Upper lobe of right lung (tissue), 1 donor: ENCODE data around the gene TAF12. TPM values are rescaled to one million over a fixed set of nuclear protein-coding genes. Genes with fewer than 3 reads are reported as not detected.
"Not testable (repeated sequence)": the region's sequence is repeated elsewhere in the genome, so short reads cannot be mapped to it uniquely, and the experiment has no call there.

Source experiments
- ATAC-seq: fragments of 200-7000 bp; cut with Tn5 transposase; one replicate; pipeline ENCODE4 v1.9.1; 2020; ENCODE audit warnings: mild to moderate bottlenecking, moderate library complexity
- DNase-seq: peaks from one replicate; pipeline ENCODE4 v3.0.0-alpha.2; 2020
- H3K27ac ChIP-seq: fragments of 200-600 bp; one replicate; pipeline ENCODE4 v1.8.0; 2022
- H3K27me3 ChIP-seq: fragments of 200-600 bp; one replicate; pipeline ENCODE4 v1.8.0; 2022; ENCODE audit warnings: mild to moderate bottlenecking
- H3K36me3 ChIP-seq: fragments of 200-600 bp; one replicate; pipeline ENCODE4 v1.8.0; 2022
- H3K4me1 ChIP-seq: fragments of 200-600 bp; one replicate; pipeline ENCODE4 v1.8.0; 2022
- H3K4me3 ChIP-seq: fragments of 200-600 bp; one replicate; pipeline ENCODE4 v1.8.0; 2022; ENCODE audit warnings: mild to moderate bottlenecking
- H3K9me3 ChIP-seq: fragments of 200-600 bp; one replicate; pipeline ENCODE4 v1.8.0; 2022
- CTCF ChIP-seq: fragments of 200-600 bp; IDR thresholded peaks from one replicate; pipeline ENCODE4 v1.8.0; 2022; ENCODE audit warnings: antibody characterized with exemption
- intact Hi-C: fragments of 100-400 bp; cut with DNase I; formaldehyde crosslinking; loops from one replicate; pipeline ENCODE4 v1.11.0; 2022
- long read RNA-seq: library from polyadenylated mRNA; unstranded; transcript quantifications from one replicate; pipeline ENCODE4 v2.0.0, GENCODE V29; 2021
- total RNA-seq: library from RNA; stranded (reverse); fragmentation: NEBNext Ultra II Directional; extraction: Animal tissue kit (Norgen Biotek cat#: 25700); gene quantifications from one replicate; pipeline ENCODE4 v1.2.1, GENCODE V29; 2021
- donor health status: DM: no; HTN: yes; CAD: no; lungs with severe emphysema.

The TAF12 gene
- 21.0 TPM for total RNA-seq
- long read RNA-seq, transcript TAF12-202 (6 exons, 1,334 nt) = major isoform, 28 of 32 reads
- long read RNA-seq, partial matches to known transcripts = 0 of 32 reads
- long read RNA-seq, other reads (novel, unspliced or antisense) = 4 of 32 reads

GRCh38 chr1:28642847-28643635, at the start of gene TAF12:
TAF12 (minus strand) TSS chr1:28643067; CDS start chr1:28622081, 20,986 bp downstream.
- ATAC-seq (peak; percentile 96), DNase-seq (peak; percentile 95)
- Histone ChIP-seq H3K27me3 (no peaks in the 10 kb centered on the region), H3K9me3 (no peaks in the 10 kb centered on the region), H3K27ac (peak within 1 kb of the TSS; percentile 85), H3K4me3 (peak within 1 kb of the TSS; percentile 81), H3K4me1 (peaks cover 28% of the 10 kb centered on the region), H3K36me3 (no peaks in the 10 kb centered on the region)
- TF ChIP-seq CTCF = peak; percentile 50
- intact Hi-C loops = loop anchor here (10.0 kb wide), 1 partner anchor 92 kb away; the partner anchor contains the start of gene YTHDF2

- H3K36me3 ChIP-seq = peaks cover 55% of the 10 kb centered on the region
- ATAC-seq, H3K4me1 ChIP-seq, H3K27me3 ChIP-seq, H3K4me3 ChIP-seq, H3K9me3 ChIP-seq, intact Hi-C loops, DNase-seq, H3K27ac ChIP-seq: not testable (repeated sequence)
Observed at GRCh38 chr1:28691627-28692026, 48.8 kb upstream of the TAF12 start.

GRCh38 chr1:28684937-28685336, 42.1 kb upstream of the TAF12 start:
- no peak overlapping the region for H3K27ac ChIP-seq
- no peak for ATAC-seq
- peaks cover 29% of the 10 kb centered on the region for H3K36me3 ChIP-seq
- H3K9me3 ChIP-seq = no peaks in the 10 kb centered on the region
- no peak for TF ChIP-seq CTCF
- H3K27me3 ChIP-seq = no peaks in the 10 kb centered on the region
- H3K4me1 ChIP-seq = no peaks in the 10 kb centered on the region
- intact Hi-C loops = no loop called here
- H3K4me3 ChIP-seq = no peak overlapping the region
- DNase-seq = no peak

GRCh38 chr1:28682840-28683239, 40.0 kb upstream of the TAF12 start:
- H3K27me3 ChIP-seq = no peaks in the 10 kb centered on the region
- no peak for DNase-seq
- H3K36me3 ChIP-seq = peaks cover 28% of the 10 kb centered on the region
- no peaks in the 10 kb centered on the region for H3K4me1 ChIP-seq
- H3K27ac ChIP-seq = no peak overlapping the region
- TF ChIP-seq CTCF = no peak
- intact Hi-C loops = no loop called here
- no peak for ATAC-seq
- H3K4me3 ChIP-seq = no peak overlapping the region
- no peaks in the 10 kb centered on the region for H3K9me3 ChIP-seq

- Histone ChIP-seq H3K27ac (no peak overlapping the region), H3K4me1 (no peaks in the 10 kb centered on the region), H3K9me3 (no peaks in the 10 kb centered on the region), H3K27me3 (no peaks in the 10 kb centered on the region), H3K4me3 (no peak overlapping the region), H3K36me3 (peaks cover 19% of the 10 kb centered on the region)
- intact Hi-C loops = no loop called here
- ATAC-seq (no peak), DNase-seq (no peak)
- no peak for TF ChIP-seq CTCF
Observed at GRCh38 chr1:28680151-28680550, 37.3 kb upstream of the TAF12 start.

GRCh38 chr1:28675924-28676257, 33.0 kb upstream of the TAF12 start:
- no peaks in the 10 kb centered on the region for H3K4me1 ChIP-seq
- DNase-seq = no peak
- H3K27me3 ChIP-seq = no peaks in the 10 kb centered on the region
- no peak overlapping the region for H3K27ac ChIP-seq
- no peak for TF ChIP-seq CTCF
- H3K9me3 ChIP-seq = no peaks in the 10 kb centered on the region
- no peak for ATAC-seq
- intact Hi-C loops = no loop called here
- no peak overlapping the region for H3K4me3 ChIP-seq
- H3K36me3 ChIP-seq = no peaks in the 10 kb centered on the region

GRCh38 chr1:28672971-28673370, 30.1 kb upstream of the TAF12 start:
- DNase-seq, H3K4me3 ChIP-seq, H3K9me3 ChIP-seq, H3K27ac ChIP-seq, H3K27me3 ChIP-seq, intact Hi-C loops, ATAC-seq, H3K4me1 ChIP-seq, H3K36me3 ChIP-seq: not testable (repeated sequence)
